GM19023 (cell line): ENCODE results near the gene UBXN11.
A peak's percentile ranks its signal among the peaks of the same experiment; 100 is the strongest.

ENCODE experiments used
- ATAC-seq: cut with Tn5 transposase; IDR thresholded peaks from one replicate; pipeline ENCODE4 v1.9.1; 2021; ENCODE audit warnings: mild to moderate bottlenecking, moderate library complexity; ENCODE audit not compliant: unreplicated experiment

UBXN11 gene, protein sequence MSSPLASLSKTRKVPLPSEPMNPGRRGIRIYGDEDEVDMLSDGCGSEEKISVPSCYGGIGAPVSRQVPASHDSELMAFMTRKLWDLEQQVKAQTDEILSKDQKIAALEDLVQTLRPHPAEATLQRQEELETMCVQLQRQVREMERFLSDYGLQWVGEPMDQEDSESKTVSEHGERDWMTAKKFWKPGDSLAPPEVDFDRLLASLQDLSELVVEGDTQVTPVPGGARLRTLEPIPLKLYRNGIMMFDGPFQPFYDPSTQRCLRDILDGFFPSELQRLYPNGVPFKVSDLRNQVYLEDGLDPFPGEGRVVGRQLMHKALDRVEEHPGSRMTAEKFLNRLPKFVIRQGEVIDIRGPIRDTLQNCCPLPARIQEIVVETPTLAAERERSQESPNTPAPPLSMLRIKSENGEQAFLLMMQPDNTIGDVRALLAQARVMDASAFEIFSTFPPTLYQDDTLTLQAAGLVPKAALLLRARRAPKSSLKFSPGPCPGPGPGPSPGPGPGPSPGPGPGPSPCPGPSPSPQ

DNA sequence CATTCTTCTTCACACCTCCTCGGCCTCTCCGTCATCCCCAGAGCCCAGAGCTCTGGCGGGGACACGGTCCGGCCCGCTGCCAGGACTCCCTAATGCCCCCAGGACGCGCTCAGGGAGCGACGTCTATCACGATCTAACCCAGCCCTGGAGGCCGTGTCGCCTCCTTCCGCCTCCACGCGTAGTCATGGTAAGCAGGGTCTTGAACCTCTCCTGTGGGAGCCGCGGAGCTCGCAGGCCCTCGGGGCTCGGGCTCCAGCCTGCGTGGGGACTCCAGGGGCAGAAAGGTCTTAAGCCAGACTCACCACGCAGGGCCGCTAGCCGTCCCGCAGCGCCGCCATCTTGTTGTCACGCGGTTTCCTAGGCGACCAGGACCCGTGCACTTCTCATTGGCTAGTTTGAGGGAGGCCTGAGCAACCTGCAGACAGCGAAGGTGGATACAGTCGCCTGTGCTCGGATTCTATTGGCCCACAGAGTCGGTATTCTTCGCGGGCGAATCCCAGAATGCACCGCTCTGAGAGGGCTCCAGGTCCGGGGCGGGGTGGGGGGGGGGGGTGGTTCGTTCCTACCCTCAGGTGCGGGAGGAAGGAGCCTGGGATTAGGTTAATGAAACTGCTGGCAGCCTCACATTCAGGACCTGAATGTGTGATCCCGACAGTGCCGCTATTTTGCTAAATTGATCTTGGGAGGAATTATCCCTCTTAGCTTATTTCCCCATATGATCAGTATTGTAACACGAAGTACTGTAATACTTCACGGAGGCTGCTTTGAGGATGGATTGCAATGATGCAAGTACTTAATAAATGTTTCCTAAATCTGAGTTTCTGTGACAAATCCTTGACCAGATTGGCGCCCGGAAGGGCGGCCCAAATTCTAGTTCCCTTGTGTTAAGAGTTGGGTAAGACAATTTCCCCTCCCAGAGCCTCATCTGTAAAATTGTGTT is at the start of gene UBXN11:
UBXN11 (minus strand) TSS at position 347 of the 940 bp plus-strand sequence. CDS start 3,753 bp downstream, outside the sequence.
- peak; percentile 99 for ATAC-seq

DNA sequence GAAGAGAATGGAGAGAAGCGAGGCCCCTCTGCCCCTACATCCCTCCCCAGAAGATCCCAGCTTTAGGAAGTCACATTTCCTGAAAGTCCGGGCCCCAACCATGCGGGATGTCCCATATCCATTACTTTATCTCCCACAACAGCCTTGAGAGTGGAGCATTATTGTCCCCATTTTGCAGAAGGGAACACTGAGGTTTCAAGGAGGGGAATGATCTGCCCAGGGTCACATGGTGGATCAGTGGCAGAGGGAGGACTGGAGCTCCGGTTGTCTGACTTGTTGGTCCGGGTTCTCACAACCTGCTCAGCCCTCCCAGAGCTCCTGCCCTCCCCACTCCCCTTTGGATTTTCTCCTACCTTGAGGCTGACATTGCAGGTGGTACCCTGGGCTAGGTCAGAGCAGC is 49.7 kb upstream of the UBXN11 start:
- ATAC-seq = no peak

DNA sequence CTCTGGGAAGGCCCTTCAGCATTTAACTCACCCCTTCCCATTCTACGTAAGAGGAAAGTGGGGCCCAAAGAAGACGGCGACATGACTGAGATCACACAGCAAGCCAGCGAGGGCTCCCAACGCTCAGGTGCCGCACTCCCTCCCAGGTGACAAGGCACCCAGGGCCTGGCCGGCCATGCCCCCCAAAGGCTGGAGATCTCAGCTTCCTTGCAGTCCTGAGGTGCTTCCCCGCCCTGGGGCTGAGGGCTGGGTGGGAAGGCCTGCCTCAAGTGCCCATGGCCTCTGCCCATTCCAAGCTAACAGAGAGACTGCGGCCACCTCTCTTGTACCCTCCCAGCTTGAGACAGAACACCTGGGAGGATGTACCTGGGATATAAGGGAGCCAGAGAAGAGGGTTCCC is 48.5 kb upstream of the UBXN11 start:
- no peak for ATAC-seq

DNA sequence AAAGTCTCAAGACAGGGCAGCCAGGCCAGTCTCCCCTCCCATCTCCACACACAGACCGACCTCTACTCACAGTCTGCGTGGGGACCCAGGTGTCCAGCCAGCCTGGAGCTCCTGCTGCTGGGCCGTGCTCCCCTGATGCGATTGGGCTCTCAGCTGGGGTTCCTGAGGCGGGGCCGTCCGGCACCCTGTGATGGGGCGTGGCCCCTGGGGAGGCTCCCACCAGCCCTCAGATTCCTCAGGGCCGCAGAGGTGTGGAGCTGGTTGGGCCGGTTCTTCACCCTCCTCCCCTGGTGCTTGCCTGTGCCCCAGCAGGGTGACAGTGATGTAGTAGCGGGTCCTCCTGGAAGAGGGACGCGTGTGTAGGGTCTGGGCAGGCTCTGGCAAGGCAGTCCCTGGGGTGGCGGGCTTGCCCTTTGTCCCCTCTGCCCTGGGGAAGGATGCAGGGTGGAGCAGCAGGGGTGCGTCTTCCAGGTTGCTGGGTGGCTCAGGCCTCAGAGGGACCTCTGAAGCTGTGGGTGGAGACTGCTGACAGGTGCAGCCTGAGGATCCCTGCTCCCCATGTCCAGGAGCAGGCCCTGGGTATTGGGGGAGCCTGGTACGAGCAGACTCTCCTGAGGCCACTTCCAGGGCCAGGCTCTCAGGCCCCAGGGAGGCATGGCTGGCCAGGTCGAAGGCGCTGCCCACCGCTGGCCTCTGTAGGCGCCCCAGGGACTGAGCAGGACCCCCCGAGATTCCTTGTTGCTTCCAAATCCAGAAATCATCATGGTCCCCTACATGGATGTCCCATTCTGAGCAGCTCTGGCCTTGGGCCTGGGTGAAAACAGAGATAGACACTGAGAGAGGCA is 47.8 kb upstream of the UBXN11 start, which contains the start of gene CRYBG2:
CRYBG2 (minus strand) TSS at position 155 of the 845 bp plus-strand sequence. CDS start 7,473 bp downstream, outside the sequence.
- no peak for ATAC-seq

DNA sequence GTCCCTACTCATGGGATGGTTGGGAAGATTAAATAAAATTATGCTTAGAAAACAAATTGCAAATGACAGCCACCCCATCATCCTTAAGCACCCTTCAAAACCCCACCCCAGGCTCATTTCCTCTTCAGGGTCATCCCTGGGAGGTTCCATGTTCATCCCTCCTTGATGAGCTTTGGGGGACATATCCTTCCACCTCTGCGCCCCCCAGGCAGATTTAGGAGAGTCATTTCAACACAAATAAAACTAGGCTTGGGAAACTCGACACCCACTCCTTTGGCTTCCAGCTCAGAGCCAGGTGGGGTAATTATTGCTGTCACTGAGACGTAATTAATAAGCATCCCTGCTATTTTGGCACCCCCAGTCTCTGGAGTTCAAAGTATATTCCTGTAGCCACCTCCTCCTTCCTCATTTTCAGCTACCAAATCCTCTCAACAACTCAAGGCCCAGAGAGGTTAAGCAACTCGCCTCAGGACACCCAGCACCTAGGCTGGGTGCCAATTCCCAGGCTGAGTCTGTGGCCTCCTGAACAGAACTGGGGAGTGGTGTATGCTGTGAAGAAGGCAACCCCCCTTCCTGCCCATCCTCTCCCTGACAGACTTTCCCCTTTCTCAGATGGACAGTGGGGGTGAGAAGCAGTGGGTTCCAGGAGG is 46.9 kb upstream of the UBXN11 start:
- no peak for ATAC-seq

DNA sequence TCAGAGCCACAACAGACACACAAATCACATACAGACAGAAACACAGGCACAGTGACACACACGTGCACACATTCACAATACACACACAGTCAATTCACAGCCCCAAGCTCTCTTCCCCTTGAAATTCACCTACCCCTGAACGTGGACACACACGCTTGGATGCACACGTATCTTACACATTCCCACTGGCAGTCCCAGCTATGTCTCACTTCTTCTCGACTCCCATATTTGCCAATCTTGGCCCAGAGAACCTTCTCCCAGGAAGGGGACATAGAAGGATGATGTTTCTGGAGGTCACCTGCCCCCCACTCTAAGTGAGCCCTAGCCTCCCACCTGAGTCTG is 45.9 kb upstream of the UBXN11 start:
- ATAC-seq = no peak

DNA sequence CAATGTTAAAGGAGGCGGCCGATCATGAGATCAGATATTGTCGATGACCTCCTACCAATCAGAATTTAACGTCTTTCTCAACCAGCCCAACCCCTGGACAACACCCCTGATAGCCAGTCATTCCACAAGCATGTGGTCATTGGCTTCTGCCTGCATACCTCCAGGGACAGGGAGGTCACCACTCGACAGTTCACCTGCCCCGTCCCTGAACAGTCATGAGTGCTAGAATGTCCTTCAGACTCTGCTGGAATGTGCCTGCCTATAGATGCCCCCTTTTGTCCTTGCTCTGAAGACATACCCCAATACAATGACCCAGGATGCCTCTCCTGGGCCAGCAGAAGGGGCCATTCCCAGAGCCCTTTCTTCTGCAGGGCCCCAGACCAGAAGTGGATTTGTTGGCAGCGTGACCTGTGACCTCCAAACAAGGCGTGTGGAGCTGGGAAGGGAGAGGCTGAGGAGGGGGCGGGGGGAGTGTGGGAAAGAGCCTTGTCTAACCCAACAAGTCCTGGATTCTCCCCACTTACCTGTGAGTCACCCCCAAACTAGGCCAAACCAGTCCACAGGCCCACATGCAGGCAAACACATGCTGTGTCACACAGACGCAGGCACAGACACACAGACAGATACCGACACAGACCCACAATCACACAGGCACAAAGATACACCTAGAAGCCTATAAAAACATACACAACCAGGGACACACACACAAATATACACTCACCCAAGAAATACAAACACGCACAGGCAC is 45.3 kb upstream of the UBXN11 start:
- no peak for ATAC-seq

DNA sequence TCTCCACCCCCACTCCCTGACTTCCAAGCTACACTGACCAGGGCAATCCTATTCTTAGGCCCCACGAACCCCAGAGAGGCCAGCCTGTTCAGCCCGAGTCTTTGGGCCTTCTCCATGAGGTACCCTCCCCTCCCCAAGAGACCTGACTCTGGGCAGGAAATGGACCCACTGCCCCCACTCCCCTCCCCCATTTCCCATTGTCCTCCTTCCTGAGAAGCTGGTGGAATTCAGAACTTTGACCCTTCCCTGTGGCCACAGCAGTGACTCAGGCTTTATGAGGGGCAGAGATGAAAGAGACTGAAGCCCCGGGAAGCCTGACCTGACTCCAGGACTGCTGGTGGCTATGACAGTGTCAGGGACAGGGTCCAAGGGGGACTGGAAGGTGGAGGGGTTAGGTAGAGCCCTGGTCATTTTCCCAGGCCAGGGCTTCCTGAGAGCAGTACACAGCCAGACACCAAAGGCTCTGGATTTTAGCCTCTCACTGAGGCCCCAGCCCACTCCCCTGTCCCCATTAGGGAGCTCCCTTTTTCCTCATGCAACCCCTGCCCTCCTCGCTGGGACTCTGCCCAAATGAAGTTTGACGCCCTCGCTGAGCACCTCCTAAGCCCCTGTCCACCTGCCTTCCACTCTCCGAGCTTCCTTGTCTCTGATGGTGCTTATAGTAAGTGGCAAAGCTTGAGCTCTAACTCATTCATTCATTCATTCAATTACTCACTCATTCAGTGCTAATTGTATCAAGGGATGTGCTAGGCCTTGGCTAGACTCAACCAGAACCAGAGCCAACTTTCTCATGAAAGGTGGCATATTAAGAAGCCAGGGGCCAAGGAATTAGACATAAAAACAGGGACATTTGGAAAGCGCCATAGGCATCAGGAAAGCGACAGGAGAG is 44.5 kb upstream of the UBXN11 start:
- no peak for ATAC-seq

DNA sequence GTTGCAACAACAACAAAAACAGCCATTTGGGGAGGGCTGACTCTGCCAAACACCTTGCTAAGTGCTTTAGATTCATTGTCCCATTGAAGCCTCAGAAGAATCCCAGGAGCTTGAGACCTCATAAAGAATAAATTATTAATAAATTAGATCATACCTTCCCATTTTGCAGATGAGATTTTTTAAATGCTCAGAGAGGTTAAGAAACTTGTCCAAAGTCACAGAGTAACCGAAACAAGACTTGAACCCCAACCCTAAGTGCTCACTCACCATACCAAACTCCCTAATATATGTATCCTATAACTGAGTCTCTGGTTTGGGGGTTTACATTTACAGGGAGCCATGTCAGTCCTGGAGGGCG is 43.9 kb upstream of the UBXN11 start:
- ATAC-seq = no peak

DNA sequence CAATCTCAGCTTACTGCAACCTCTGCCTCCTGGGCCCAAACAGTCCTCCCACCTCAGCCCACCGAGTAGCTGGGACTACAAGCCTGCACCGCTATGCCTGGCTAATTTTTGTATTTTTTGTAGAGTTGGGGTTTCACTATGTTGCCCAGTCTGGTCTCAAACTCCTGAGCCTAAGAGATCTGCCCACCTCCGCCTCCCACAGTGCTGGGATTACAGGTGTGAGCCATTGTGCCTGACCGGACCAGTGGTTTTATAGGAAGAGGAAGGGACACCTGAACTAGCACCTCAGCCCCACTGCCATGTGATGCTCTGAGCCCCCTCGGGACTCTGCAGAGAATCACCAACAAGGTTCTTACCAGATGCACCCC is 43.4 kb upstream of the UBXN11 start:
- ATAC-seq = no peak

DNA sequence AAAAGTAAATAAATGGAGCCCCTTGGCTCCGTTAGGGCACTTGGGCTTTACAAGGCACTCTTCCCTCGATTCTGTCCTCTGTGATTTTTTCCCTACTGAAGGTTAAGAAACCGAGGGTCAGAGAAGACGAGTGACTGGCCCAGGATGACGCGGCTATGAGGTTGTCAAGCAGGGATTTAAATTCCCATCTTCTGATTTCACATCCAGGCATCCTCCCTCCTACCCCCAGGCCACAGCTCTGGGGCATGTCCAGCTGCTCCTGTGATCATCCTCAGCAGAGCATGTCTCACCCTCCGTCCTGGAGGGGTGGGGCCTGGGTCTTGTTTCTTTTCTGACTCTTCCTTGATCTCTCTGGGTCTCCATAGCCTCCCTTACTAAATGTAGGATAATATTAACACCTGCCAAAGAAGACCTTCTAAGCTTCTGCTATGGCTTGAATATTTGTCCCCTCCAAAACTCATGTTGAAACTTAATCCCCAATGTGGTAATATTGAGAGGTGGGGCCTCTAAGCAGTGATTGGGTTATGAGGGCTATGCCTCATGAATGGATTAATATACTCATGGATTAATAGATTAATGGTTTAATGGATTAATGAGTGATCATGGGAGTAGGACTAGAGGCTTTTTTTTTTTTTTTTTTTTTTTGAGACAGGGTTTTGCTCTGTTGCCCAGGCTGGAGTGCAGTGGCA is 42.9 kb upstream of the UBXN11 start:
- ATAC-seq = no peak

DNA sequence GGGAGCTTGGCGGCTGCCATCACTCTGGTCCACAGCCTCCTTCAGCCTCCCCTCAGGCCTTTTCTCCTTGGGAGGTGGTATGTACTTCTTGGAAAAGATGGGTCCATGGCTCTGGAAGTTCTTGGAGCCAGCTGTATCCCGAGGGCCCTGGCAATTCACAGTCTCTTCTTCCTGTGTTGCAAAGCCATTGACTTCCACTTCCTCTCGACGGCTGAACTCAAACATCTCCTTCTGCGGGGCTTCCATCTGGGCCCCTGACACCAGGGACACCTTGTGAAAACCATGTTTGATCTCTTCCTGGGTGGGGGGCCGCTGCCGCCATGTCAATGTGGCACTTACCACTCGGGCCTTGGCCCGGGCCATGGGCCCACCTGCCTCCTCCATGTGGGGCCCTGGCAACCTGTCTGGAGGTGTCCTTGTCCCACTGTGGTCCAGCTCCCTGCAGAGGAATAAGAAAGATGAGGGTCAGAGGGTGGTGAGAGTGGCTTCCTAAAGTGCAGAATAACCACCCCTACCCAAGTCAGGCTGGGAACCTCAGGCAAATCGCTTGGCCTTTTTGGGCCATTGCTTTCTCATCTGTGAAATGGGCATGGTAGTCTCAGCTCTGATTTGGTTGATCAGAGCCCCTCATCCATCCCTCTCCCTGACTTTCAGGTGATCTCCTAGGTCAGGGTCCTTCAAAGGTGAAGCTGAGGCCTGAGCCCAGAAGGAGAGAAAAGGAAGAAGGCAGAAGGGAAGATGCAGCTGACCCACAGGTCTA is 40.0 kb upstream of the UBXN11 start:
- no peak for ATAC-seq

DNA sequence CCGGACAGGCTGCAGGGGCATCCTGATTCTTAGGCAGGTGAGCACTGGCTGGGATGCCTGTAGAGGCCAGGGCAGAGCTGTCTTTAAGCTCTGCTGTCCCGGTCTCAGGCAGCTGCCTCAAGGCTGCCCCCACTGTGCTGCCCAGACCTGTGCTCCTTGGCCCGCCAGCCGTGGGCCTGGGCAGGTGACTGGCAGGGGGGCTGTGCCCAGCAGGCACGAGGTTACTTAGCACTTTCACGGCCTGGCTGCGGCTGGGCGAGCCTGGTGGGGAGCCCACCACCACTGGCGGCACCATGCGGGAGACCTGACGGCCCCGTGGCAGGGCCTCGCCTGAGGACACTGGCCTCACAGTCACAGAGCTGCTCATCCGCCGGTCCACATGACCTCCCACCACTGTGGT is 39.3 kb upstream of the UBXN11 start:
- ATAC-seq = no peak

DNA sequence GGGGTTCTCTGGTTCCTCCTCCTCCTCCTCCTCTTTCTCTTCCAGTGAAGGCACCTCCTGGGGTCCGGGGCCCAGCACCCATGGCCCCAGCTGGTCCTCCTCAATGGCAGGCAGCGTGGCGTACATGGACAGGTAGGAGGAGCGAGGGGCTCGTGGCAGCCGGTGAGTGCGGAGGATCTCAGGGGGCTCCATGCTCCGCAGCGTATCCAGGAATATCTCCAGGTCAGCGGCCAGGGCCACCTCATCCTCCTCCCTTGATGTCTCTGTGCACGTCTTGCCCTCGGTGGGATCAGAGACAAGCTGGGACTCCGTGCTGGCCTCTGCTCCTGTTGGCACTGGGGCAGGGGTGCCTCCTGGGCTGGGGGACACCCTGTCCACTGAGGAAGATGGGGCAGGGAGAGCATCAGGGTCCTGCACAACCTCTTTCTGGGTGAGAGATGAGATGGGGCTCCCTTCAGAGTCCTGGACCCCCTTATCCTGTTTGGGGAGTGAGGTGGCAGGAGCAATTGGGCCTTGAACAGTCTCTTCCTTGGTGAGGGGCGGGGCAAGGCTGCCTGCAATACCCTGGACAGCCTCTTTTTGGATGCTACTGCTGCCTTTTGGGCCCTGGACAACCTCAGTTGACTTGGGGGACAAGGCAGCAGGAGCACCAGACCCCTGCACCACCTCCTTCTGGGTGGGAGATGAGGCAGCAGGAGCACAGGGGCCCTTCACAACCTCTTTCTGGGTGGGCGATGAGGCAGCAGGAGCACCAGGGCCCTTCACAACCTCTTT is 37.9 kb upstream of the UBXN11 start:
- no peak for ATAC-seq

DNA sequence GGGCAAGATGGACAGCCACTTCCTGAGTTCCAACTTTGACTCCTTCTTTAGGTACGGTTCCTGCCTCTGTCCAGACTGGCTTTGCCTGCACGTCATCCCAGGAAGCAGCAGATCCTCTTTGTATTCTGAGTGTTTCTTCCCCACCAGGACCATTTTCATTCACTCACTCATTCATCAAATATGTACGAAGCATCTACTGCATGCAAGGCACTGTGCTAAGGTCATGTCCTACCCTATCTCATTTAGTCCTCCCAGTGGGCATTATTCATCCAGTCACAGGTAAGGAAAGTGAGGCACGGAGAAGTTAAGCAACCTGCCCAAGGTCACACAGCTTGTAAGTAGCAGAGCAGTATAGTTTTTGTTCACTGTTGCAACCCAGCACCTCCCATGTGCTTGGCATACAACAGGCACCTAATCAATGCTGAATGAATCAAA is 33.6 kb upstream of the UBXN11 start:
- no peak for ATAC-seq

DNA sequence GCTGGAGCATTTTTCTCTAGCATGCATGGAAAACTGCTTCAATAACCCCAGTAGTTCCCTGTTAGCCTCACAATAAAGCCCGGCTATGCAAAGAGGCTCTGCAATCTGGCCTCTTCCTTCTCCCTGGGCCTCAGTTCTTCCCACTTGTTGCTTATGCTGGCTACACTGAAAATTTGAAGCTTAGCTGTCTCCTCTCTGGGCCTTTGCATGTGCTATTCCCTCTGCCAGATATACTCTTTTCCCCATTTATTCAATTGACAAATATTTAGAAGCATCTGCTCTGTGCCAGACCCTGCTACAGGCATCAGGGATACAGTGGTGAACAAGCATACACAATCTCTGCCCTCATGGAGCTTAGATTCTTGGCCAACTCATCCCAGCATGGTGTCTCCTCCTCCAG is 32.2 kb upstream of the UBXN11 start:
- no peak for ATAC-seq

DNA sequence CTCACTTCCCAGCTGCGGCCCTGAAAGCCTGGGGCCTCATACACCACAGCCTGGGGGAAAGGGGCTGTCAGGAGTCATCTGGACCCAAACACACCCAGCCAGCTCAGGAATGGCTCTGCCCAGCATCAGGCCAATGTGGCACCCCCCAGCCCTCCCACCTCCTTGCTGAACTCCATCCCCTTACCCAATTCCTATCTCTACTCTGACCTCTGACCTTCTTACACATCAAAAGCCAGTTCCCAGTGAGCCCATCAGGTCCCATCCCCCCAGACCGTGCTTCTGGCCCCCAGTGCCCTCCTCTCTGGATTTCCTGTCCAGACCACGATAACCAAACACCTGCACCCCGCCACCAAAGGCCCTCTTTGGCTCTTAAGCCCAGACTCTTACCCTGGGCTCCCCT is 31.2 kb upstream of the UBXN11 start:
- no peak for ATAC-seq
